NCI-H82 (cell line): Measurements from ENCODE around the gene IFT81.
A peak's percentile ranks its signal among the peaks of the same experiment; 100 is the strongest.
"Not testable (repeated sequence)": the region's sequence is repeated elsewhere in the genome, so short reads cannot be mapped to it uniquely, and the experiment has no call there.

Experiments used
- DNase-seq: peaks from one replicate; lab custom pipeline; 2025; lab: John Stamatoyannopoulos, UW

IFT81 gene

GRCh38 chr12:110108309-110109036, 15.7 kb upstream of the IFT81 start:
- no peak for DNase-seq

GRCh38 chr12:110109037-110109836, 14.9 kb upstream of the IFT81 start:
- peak; percentile 64 for DNase-seq

- no peak for DNase-seq
These were observed 14.2 kb upstream of the IFT81 start for GRCh38 chr12:110109837-110110535.

- DNase-seq: no peak
These were observed 12.5 kb upstream of the IFT81 start for GRCh38 chr12:110111476-110112334.

- DNase-seq: no peak
These were observed 11.9 kb upstream of the IFT81 start for GRCh38 chr12:110112335-110112660.

- DNase-seq: no peak
These were observed 9.6 kb upstream of the IFT81 start for GRCh38 chr12:110114528-110114937.

GRCh38 chr12:110115675-110116074, 8.5 kb upstream of the IFT81 start:
- DNase-seq: no peak

- DNase-seq: no peak
These were observed 7.5 kb upstream of the IFT81 start for GRCh38 chr12:110116623-110117022.

GRCh38 chr12:110117210-110117609, 6.9 kb upstream of the IFT81 start:
- not testable (repeated sequence) for DNase-seq

GRCh38 chr12:110117956-110118685, 6.0 kb upstream of the IFT81 start:
- DNase-seq: peak; percentile 28

- no peak for DNase-seq
These were observed 1.2 kb upstream of the IFT81 start for GRCh38 chr12:110122929-110123328.

GRCh38 chr12:110123919-110124268, 263 bp upstream of the IFT81 start:
- no peak for DNase-seq

- no peak for DNase-seq
These were observed 2.4 kb downstream of the IFT81 start for GRCh38 chr12:110126557-110126956.

GRCh38 chr12:110134691-110135411, 10.7 kb downstream of the IFT81 start:
- no peak for DNase-seq

- no peak for DNase-seq
These were observed 11.6 kb downstream of the IFT81 start for GRCh38 chr12:110135806-110136205.

GRCh38 chr12:110137786-110138185, 13.6 kb downstream of the IFT81 start:
- DNase-seq: no peak

- peak; percentile 38 for DNase-seq
These were observed 17.2 kb downstream of the IFT81 start for GRCh38 chr12:110141389-110141788.

- DNase-seq: no peak
These were observed 22.8 kb downstream of the IFT81 start for GRCh38 chr12:110146986-110147385.

GRCh38 chr12:110149086-110149660, 25.0 kb downstream of the IFT81 start:
- DNase-seq: no peak

GRCh38 chr12:110156766-110157165, 32.6 kb downstream of the IFT81 start:
- DNase-seq: no peak
